HEK293 (cell line): ENCODE measurements around the gene ZC3H18.

Experiments used
- CTCF ChIA-PET: fragments of 350-600 bp; formaldehyde crosslinking; extraction: SDS; loops from one replicate; lab custom pipeline; 2021; ENCODE audit warnings: antibody characterized with exemption; lab: Yijun Ruan, JAX
- POLR2A ChIA-PET: fragments of 300-600 bp; formaldehyde crosslinking; extraction: SDS; loops from one replicate; lab custom pipeline; 2020; ENCODE audit warnings: antibody characterized with exemption, inconsistent platforms; lab: Yijun Ruan, JAX
- H3K27ac ChIP-seq: fragments of 200-500 bp; sonication (Bioruptor generic); 2 replicates; pipeline ENCODE4 v1.5.1; 2014; ENCODE audit warnings: low read depth, low read length, control low read depth, inconsistent platforms; ENCODE audit errors: extremely low read depth
- H3K36me3 ChIP-seq, 2 experiments: fragments of 200-500 bp in 1 of 2; sonication (Bioruptor generic) in 1 of 2; 1 replicate in 1 of 2; 2 replicates in 1 of 2; pipeline ENCODE4 v1.5.1; 2014 to 2017; ENCODE audit warnings: inconsistent platforms in 2 of 2, low read length in 2 of 2; ENCODE audit not compliant: control insufficient read depth in 2 of 2, insufficient read depth in 1 of 2
- H3K4me1 ChIP-seq: fragments of 200-500 bp; sonication (Bioruptor generic); 2 replicates; pipeline ENCODE4 v1.5.1; 2014; ENCODE audit warnings: mild to moderate bottlenecking, low read length, inconsistent platforms; ENCODE audit not compliant: control insufficient read depth, insufficient read depth
- H3K4me3 ChIP-seq: 2 replicates; pipeline ENCODE4 v1.5.1; 2011; ENCODE audit warnings: low read depth, mild to moderate bottlenecking, control low read depth, low read length, moderate library complexity
- H3K9me3 ChIP-seq: fragments of 200-500 bp; sonication (Bioruptor generic); 2 replicates; pipeline ENCODE4 v1.5.1; 2014; ENCODE audit warnings: low read depth, low read length, inconsistent platforms; ENCODE audit not compliant: control insufficient read depth, insufficient read depth
- CTCF ChIP-seq: fragments of 450-650 bp; formaldehyde crosslinking; IDR thresholded peaks from 2 replicates; pipeline ENCODE4 v1.5.1; 2016; ENCODE audit warnings: missing biosample characterization, missing genetic modification characterization
- ELK4 ChIP-seq: IDR thresholded peaks from 2 replicates; pipeline ENCODE4 v1.6.1; 2011; ENCODE audit warnings: mild to moderate bottlenecking, low read depth, low read length, borderline replicate concordance
- GLI4 ChIP-seq: fragments of 450-650 bp; formaldehyde crosslinking; IDR thresholded peaks from 2 replicates; pipeline ENCODE4 v1.5.1; 2016; ENCODE audit warnings: missing biosample characterization, missing genetic modification characterization
- KLF1 ChIP-seq: fragments of 450-650 bp; formaldehyde crosslinking; IDR thresholded peaks from 2 replicates; pipeline ENCODE4 v1.5.1; 2016; ENCODE audit warnings: missing biosample characterization, missing genetic modification characterization
- KLF8 ChIP-seq: fragments of 450-650 bp; formaldehyde crosslinking; IDR thresholded peaks from 2 replicates; pipeline ENCODE4 v1.5.1; 2016; ENCODE audit warnings: missing biosample characterization, missing genetic modification characterization
- REPIN1 ChIP-seq: fragments of 450-650 bp; formaldehyde crosslinking; IDR thresholded peaks from 2 replicates; pipeline ENCODE4 v1.5.1; 2017; ENCODE audit warnings: missing biosample characterization, missing genetic modification characterization, low read depth
- SCRT1 ChIP-seq: fragments of 450-650 bp; formaldehyde crosslinking; IDR thresholded peaks from 2 replicates; pipeline ENCODE4 v1.5.1; 2016; ENCODE audit warnings: missing biosample characterization, missing genetic modification characterization, borderline replicate concordance
- ZBTB1 ChIP-seq: fragments of 450-650 bp; formaldehyde crosslinking; IDR thresholded peaks from 2 replicates; pipeline ENCODE4 v1.5.1; 2016; ENCODE audit warnings: missing biosample characterization, missing genetic modification characterization
- ZBTB17 ChIP-seq: fragments of 450-650 bp; formaldehyde crosslinking; IDR thresholded peaks from 2 replicates; pipeline ENCODE4 v1.5.1; 2016; ENCODE audit warnings: missing biosample characterization, missing genetic modification characterization
- ZBTB20 ChIP-seq: fragments of 450-650 bp; formaldehyde crosslinking; IDR thresholded peaks from 2 replicates; pipeline ENCODE4 v1.5.1; 2016; ENCODE audit warnings: missing biosample characterization, missing genetic modification characterization
- ZBTB21 ChIP-seq: fragments of 450-650 bp; formaldehyde crosslinking; IDR thresholded peaks from 2 replicates; pipeline ENCODE4 v1.5.1; 2017; ENCODE audit warnings: missing biosample characterization, missing genetic modification characterization
- ZBTB48 ChIP-seq: fragments of 450-650 bp; formaldehyde crosslinking; IDR thresholded peaks from 2 replicates; pipeline ENCODE4 v1.5.1; 2016; ENCODE audit warnings: missing biosample characterization, missing genetic modification characterization
- ZBTB8A ChIP-seq: fragments of 450-650 bp; formaldehyde crosslinking; IDR thresholded peaks from 2 replicates; pipeline ENCODE4 v1.5.1; 2016; ENCODE audit warnings: missing biosample characterization, missing genetic modification characterization
- ZNF140 ChIP-seq: fragments of 450-650 bp; formaldehyde crosslinking; IDR thresholded peaks from 2 replicates; pipeline ENCODE4 v1.5.1; 2016; ENCODE audit warnings: missing biosample characterization, missing genetic modification characterization
- ZNF146 ChIP-seq: fragments of 450-650 bp; formaldehyde crosslinking; IDR thresholded peaks from 2 replicates; pipeline ENCODE4 v1.5.1; 2016; ENCODE audit warnings: missing biosample characterization, missing genetic modification characterization
- ZNF174 ChIP-seq: fragments of 450-650 bp; formaldehyde crosslinking; IDR thresholded peaks from 2 replicates; pipeline ENCODE4 v1.5.0; 2017; ENCODE audit warnings: missing biosample characterization, mild to moderate bottlenecking, missing genetic modification characterization
- ZNF184 ChIP-seq: fragments of 450-650 bp; IDR thresholded peaks from 2 replicates; pipeline ENCODE4 v1.5.1; 2018; ENCODE audit warnings: missing biosample characterization, mild to moderate bottlenecking, missing genetic modification characterization
- ZNF2 ChIP-seq: fragments of 450-650 bp; formaldehyde crosslinking; IDR thresholded peaks from 2 replicates; pipeline ENCODE4 v1.5.1; 2016; ENCODE audit warnings: missing biosample characterization, missing genetic modification characterization
- ZNF23 ChIP-seq: fragments of 450-650 bp; formaldehyde crosslinking; IDR thresholded peaks from 2 replicates; pipeline ENCODE4 v1.5.1; 2016; ENCODE audit warnings: missing biosample characterization, missing genetic modification characterization, borderline replicate concordance
- ZNF24 ChIP-seq: fragments of 450-650 bp; formaldehyde crosslinking; IDR thresholded peaks from 2 replicates; pipeline ENCODE4 v1.5.1; 2016; ENCODE audit warnings: missing biosample characterization, missing genetic modification characterization
- ZNF302 ChIP-seq: fragments of 450-650 bp; formaldehyde crosslinking; IDR thresholded peaks from 2 replicates; pipeline ENCODE4 v1.5.1; 2016; ENCODE audit warnings: missing biosample characterization, missing genetic modification characterization, low read depth
- ZNF394 ChIP-seq: fragments of 450-650 bp; formaldehyde crosslinking; IDR thresholded peaks from 2 replicates; pipeline ENCODE4 v1.5.1; 2016; ENCODE audit warnings: missing biosample characterization, missing genetic modification characterization, mild to moderate bottlenecking, moderate library complexity, borderline replicate concordance
- ZNF48 ChIP-seq: fragments of 450-650 bp; formaldehyde crosslinking; IDR thresholded peaks from 2 replicates; pipeline ENCODE4 v1.5.1; 2016; ENCODE audit warnings: missing biosample characterization, missing genetic modification characterization
- ZNF514 ChIP-seq: fragments of 450-650 bp; formaldehyde crosslinking; IDR thresholded peaks from 2 replicates; pipeline ENCODE4 v1.5.1; 2016; ENCODE audit warnings: missing biosample characterization, missing genetic modification characterization
- ZNF544 ChIP-seq: fragments of 450-650 bp; formaldehyde crosslinking; IDR thresholded peaks from 2 replicates; pipeline ENCODE4 v1.5.0; 2017; ENCODE audit warnings: missing biosample characterization, missing genetic modification characterization
- ZNF561 ChIP-seq: fragments of 450-650 bp; IDR thresholded peaks from 2 replicates; pipeline ENCODE4 v1.5.1; 2018; ENCODE audit warnings: missing biosample characterization, missing genetic modification characterization, borderline replicate concordance
- ZNF621 ChIP-seq: fragments of 450-650 bp; formaldehyde crosslinking; IDR thresholded peaks from 2 replicates; pipeline ENCODE4 v1.5.1; 2017; ENCODE audit warnings: missing biosample characterization, missing genetic modification characterization
- ZNF623 ChIP-seq: fragments of 450-650 bp; formaldehyde crosslinking; IDR thresholded peaks from 2 replicates; pipeline ENCODE4 v1.5.1; 2016; ENCODE audit warnings: missing biosample characterization, missing genetic modification characterization
- ZNF658 ChIP-seq: fragments of 450-650 bp; formaldehyde crosslinking; IDR thresholded peaks from 2 replicates; pipeline ENCODE4; 2016; ENCODE audit warnings: missing biosample characterization, missing genetic modification characterization
- ZNF660 ChIP-seq: fragments of 450-650 bp; IDR thresholded peaks from 2 replicates; pipeline ENCODE4 v1.5.1; 2018; ENCODE audit warnings: missing biosample characterization, mild to moderate bottlenecking, missing genetic modification characterization
- ZNF843 ChIP-seq: fragments of 450-650 bp; formaldehyde crosslinking; IDR thresholded peaks from 2 replicates; pipeline ENCODE4 v1.5.1; 2016; ENCODE audit warnings: missing biosample characterization, missing genetic modification characterization
- ZSCAN16 ChIP-seq: fragments of 450-650 bp; formaldehyde crosslinking; IDR thresholded peaks from 2 replicates; pipeline ENCODE4 v1.5.1; 2016; ENCODE audit warnings: missing biosample characterization, missing genetic modification characterization
- TF ChIP-seq, protein P1 (sequence below): fragments of 450-650 bp; formaldehyde crosslinking; IDR thresholded peaks from 2 replicates; pipeline ENCODE4 v1.5.1; 2016; ENCODE audit warnings: missing biosample characterization, missing genetic modification characterization
- TF ChIP-seq, protein P2 (sequence below): fragments of 450-650 bp; formaldehyde crosslinking; IDR thresholded peaks from 2 replicates; pipeline ENCODE4 v1.5.1; 2016; ENCODE audit warnings: missing biosample characterization, missing genetic modification characterization

ZC3H18 gene

DNA sequence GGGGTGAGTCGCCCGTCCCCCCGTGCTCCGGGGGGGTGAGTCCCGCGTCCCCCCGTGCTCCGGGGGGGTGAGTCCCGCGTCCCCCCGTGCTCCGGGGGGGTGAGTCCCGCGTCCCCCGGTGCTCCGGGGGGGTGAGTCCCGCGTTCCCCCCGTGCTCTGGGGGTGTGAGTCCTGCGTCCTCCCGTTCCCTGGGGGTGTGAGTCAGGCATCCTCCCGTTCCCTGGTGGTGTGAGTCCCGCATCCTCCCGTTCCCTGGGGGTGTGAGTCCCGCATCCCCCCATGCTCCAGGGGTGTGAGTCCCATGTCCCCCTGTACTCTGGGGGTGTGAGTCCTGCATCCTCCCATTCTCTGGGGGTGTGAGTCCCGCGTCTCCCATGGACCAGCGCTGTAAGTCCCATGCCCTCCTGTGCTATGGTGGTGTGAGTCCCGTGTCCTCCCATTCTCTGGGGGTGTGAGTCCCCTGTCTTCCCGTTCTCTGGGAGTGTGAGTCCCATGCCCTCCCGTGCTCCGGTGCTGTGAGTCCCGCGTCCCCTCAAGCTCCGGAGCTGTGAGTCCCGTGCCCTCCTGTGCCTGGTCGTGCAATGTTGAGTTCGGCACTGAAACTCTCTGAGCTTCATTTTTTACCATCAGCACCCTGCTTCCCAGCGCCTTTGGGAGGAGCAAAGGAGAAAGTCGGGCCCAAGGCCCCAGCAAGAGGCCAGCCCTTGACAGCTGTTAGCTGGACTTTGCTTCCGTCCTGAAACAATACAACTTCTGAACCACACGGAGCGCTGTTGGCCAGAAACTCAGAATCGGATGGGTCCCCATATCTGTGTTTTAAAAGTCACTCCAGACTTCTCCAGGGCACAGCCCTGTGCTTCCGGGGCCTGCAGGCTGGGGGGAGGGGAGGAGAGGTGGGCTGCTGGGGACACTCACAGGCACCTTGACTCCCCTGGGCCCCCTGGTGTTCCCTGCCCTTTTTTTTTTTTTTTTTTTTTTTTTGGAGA lies 11.5 kb upstream of the ZC3H18 start:
- no peaks in the 10 kb centered on the region for H3K4me1 ChIP-seq
- H3K9me3 ChIP-seq = no peaks in the 10 kb centered on the region
- H3K36me3 ChIP-seq = no peaks in the 10 kb centered on the region
- no peak overlapping the region for H3K27ac ChIP-seq
- CTCF ChIA-PET = interaction anchor here (0.6 to 1.3 kb wide), 5 partner anchors 11 to 74 kb away, joined by 3 to 6 read pairs (median 5); no protein-coding TSS in a partner anchor
- POLR2A ChIA-PET = interaction anchor here (0.9 kb wide), 1 partner anchor 11 kb away, joined by 4 read pairs; the partner anchor contains the start of gene ZC3H18
- no peak overlapping the region for H3K4me3 ChIP-seq
- no peak for TF ChIP-seq ZNF146 (tag by site-specific recombination)
- TF ChIP-seq ZNF621 (tag by site-specific recombination) = no peak
- no peak for TF ChIP-seq ZNF174 (tag by site-specific recombination)
- no peak for TF ChIP-seq ZNF302 (tag by site-specific recombination)
- TF ChIP-seq ZNF184 (tag by site-specific recombination) = no peak
- no peak for TF ChIP-seq KLF1 (tag by site-specific recombination)
- no peak for TF ChIP-seq ZNF658 (tag by site-specific recombination)
- no peak for TF ChIP-seq ZNF140 (tag by site-specific recombination)
- TF ChIP-seq ZSCAN16 (tag by site-specific recombination) = no peak
- no peak for TF ChIP-seq ZNF24 (tag by site-specific recombination)
- no peak for TF ChIP-seq ELK4
- TF ChIP-seq ZNF660 (tag by site-specific recombination) = 0 out of 2 replicates have a peak, but pooled peaks have one; percentile 43
- TF ChIP-seq ZNF561 = no peak
- no peak for TF ChIP-seq ZBTB8A
- TF ChIP-seq ZNF843 (tag by site-specific recombination) = no peak
- TF ChIP-seq KLF8 (tag by site-specific recombination) = no peak
- no peak for TF ChIP-seq ZBTB17 (tag by site-specific recombination)
- no peak for TF ChIP-seq ZBTB21 (tag by site-specific recombination)
- no peak for TF ChIP-seq ZNF544 (tag by site-specific recombination)
- TF ChIP-seq ZNF23 (tag by site-specific recombination) = no peak
- TF ChIP-seq ZNF514 = no peak
- TF ChIP-seq ZNF623 (tag by site-specific recombination) = no peak
- no peak for TF ChIP-seq ZNF48 (tag by site-specific recombination)
- 0 out of 2 replicates have a peak, but pooled peaks have one; percentile 60 for TF ChIP-seq ZNF2
- TF ChIP-seq ZNF394 (tag by site-specific recombination) = no peak
- TF ChIP-seq CTCF = peak; percentile 31; the same call in 1 of the 2 replicates
- TF ChIP-seq ZBTB1 (tag by site-specific recombination) = no peak
- TF ChIP-seq REPIN1 (tag by site-specific recombination) = no peak
- no peak for TF ChIP-seq ZBTB48 (tag by site-specific recombination)
- TF ChIP-seq, protein P1, sequence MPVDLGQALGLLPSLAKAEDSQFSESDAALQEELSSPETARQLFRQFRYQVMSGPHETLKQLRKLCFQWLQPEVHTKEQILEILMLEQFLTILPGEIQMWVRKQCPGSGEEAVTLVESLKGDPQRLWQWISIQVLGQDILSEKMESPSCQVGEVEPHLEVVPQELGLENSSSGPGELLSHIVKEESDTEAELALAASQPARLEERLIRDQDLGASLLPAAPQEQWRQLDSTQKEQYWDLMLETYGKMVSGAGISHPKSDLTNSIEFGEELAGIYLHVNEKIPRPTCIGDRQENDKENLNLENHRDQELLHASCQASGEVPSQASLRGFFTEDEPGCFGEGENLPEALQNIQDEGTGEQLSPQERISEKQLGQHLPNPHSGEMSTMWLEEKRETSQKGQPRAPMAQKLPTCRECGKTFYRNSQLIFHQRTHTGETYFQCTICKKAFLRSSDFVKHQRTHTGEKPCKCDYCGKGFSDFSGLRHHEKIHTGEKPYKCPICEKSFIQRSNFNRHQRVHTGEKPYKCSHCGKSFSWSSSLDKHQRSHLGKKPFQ (tag by site-specific recombination) = peak; percentile 44; the same call in 1 of the 2 replicates
- TF ChIP-seq GLI4 (tag by site-specific recombination) = no peak
- TF ChIP-seq, protein P2, sequence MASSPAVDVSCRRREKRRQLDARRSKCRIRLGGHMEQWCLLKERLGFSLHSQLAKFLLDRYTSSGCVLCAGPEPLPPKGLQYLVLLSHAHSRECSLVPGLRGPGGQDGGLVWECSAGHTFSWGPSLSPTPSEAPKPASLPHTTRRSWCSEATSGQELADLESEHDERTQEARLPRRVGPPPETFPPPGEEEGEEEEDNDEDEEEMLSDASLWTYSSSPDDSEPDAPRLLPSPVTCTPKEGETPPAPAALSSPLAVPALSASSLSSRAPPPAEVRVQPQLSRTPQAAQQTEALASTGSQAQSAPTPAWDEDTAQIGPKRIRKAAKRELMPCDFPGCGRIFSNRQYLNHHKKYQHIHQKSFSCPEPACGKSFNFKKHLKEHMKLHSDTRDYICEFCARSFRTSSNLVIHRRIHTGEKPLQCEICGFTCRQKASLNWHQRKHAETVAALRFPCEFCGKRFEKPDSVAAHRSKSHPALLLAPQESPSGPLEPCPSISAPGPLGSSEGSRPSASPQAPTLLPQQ (tag by site-specific recombination) = 0 out of 2 replicates have a peak, but pooled peaks have one; percentile 22
- TF ChIP-seq ZBTB20 (tag by site-specific recombination) = no peak
- TF ChIP-seq SCRT1 (tag by site-specific recombination) = no peak
